GM19395 (cell line): ENCODE data around the gene UNC119.

Experiments
- ATAC-seq: cut with Tn5 transposase; IDR thresholded peaks from one replicate; pipeline ENCODE4 v1.9.1; 2021; ENCODE audit warnings: mild to moderate bottlenecking, moderate library complexity; ENCODE audit not compliant: unreplicated experiment

The UNC119 gene

GRCh38 chr17:28500712-28501379, 51.6 kb downstream of the UNC119 start:
- peak; percentile 53 for ATAC-seq

- no peak for ATAC-seq
These were observed 52.6 kb downstream of the UNC119 start for GRCh38 chr17:28499684-28500357.

- no peak for ATAC-seq
These were observed 53.1 kb downstream of the UNC119 start for GRCh38 chr17:28499364-28499664.

GRCh38 chr17:28498652-28499363, 53.6 kb downstream of the UNC119 start:
- no peak for ATAC-seq

- ATAC-seq, result no peak
These were observed 54.5 kb downstream of the UNC119 start for GRCh38 chr17:28497931-28498330.
